KOPT-K1 (cell line): ENCODE results near the gene KCND2.
"Not testable (repeated sequence)": the region's sequence is repeated elsewhere in the genome, so short reads cannot be mapped to it uniquely, and the experiment has no call there.

Experiments used
- H3K27ac ChIP-seq: fragments of 200-600 bp; sonication (generic); 2 replicates; pipeline ENCODE4 v1.5.1; 2016; ENCODE audit warnings: antibody characterized with exemption, mild to moderate bottlenecking, low read depth, low read length; ENCODE audit not compliant: poor library complexity, severe bottlenecking
- H3K36me3 ChIP-seq: fragments of 200-600 bp; sonication (generic); 2 replicates; pipeline ENCODE4 v1.5.1; 2017; ENCODE audit warnings: antibody characterized with exemption, mild to moderate bottlenecking, low read length, moderate library complexity; ENCODE audit not compliant: insufficient read depth
- H3K9me3 ChIP-seq: fragments of 200-600 bp; sonication (generic); 2 replicates; pipeline ENCODE4 v1.5.1; 2017; ENCODE audit warnings: antibody characterized with exemption, low read length, mild to moderate bottlenecking; ENCODE audit not compliant: insufficient read depth, poor library complexity, severe bottlenecking

The KCND2 gene

DNA sequence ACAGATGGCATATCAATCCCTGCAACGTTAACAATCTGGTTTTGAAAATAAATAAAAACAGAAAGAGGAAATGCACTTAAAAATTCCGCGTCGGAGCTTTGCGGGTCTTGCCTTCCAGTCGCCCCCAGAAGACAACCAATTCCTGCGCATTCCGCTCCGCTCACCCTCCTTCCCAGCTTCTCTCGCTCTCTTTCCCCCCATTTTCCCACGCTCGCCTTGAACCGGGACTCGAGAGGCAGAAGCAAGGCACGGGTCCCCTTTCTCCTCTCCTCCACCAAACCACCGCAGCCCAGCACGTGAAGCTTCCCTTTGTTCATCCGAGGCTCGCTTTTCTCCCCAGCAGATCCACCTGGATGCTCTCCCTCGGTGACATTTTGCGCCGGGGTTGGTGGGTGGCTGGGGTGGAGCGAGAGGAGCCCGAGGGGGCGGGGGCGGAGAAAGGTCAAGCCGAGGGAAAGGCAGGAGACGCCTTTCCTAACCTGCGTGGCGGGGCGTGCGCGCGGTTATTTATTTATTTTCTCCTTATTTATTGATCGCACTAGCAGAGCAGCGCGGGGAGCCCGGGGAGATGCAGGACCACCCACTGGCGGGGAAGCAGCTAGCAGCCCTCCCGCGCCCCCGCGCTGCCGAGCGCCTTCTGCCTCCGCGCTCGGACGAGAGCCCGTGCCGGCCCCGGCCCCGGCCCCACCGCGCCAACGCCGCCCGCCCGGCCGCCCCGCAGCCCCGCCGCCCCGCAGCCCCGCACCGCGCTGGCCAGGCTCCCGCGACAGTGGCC lies at the start of gene KCND2:
Gene KCND2, plus strand, starts transcription at position 475 of the 775 bp plus-strand sequence.
- H3K36me3 ChIP-seq: no peaks in the 10 kb centered on the region
- H3K27ac ChIP-seq: no peak within 1 kb of the TSS
- H3K9me3 ChIP-seq: no peaks in the 10 kb centered on the region

DNA sequence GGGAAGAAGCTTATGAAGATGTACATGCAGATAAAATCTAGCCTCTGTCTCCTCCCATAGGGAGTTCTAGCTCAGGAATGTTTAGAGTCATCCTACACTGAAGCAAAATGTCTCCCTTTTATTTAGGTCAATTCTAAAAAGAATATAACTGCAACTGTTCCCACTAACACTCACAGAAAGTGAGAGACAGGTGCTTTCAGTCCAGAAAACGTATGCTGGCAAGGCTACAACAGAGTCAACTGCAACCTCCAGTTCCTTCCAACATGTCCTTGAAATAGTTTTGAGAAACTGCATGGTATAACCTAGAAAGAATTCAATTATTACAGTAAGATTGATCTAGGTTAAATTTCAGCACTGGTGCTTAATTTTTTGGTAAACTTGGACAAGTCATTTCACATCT lies 46.8 kb upstream of the KCND2 start:
- Histone ChIP-seq H3K27ac (no peak overlapping the region), H3K36me3 (no peaks in the 10 kb centered on the region)

DNA sequence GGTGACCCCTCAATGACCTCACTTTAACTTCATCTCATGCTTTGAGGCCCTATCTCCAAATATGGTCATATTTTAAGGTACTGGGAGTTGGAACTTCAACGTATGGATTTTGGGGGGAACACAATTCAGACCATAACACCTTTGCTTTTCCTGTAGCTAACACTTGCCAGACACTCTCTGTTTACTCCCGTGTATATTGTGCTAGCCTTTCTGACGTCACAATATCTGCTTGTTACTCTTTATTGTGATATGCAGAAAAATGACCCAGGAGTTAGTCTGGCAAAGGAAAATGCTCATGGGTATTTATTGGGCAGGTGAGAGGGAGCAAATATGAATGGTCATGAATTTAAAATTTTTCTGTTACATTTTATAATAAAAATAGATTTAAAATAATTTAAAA lies 45.7 kb upstream of the KCND2 start:
- Histone ChIP-seq H3K27ac (no peak overlapping the region), H3K36me3 (no peaks in the 10 kb centered on the region), H3K9me3 (no peaks in the 10 kb centered on the region)

More for the DNA sequence above, 46.8 kb upstream of the KCND2 start:
- no peaks in the 10 kb centered on the region for H3K9me3 ChIP-seq

DNA sequence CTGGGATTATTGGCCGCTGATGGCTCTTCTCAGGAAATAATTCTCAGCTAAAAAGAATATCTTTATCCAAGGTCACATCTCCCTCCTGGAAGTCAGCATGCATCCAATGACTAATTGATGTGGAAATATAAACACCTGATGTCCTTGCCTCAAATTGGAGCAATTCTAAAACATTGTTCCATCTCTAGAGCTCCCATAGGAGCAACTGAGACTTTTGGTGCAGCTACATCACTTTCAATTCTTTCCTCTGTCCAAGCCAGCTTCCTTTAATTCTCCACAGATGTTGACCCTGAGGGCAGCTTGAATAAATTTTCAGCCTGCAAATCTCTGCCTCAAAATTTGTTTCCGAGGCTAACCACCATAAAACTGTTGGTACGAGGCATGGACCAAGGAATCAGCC lies 43.9 kb upstream of the KCND2 start:
- Histone ChIP-seq H3K27ac (no peak overlapping the region), H3K36me3 (no peaks in the 10 kb centered on the region), H3K9me3 (no peaks in the 10 kb centered on the region)

DNA sequence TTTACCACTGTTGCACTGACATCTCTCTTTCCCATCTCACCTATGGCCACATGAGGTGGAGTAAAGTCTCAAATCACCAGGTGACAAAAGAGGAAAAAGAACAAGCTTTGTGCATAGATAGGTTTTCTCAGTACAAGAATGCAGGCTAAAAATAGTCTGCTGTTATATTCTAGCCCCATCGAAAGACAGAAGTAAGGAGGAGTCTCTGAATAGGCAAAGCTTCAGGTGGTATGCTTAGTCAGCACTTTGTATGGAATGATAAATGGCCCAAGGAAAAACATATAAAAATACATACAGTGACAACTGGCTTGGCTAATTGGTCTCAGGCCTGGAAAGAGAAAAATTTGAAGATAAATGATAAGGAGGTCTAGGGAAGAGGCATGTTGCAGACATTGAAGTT lies 39.6 kb upstream of the KCND2 start:
- Histone ChIP-seq H3K27ac (no peak overlapping the region), H3K36me3 (no peaks in the 10 kb centered on the region), H3K9me3 (no peaks in the 10 kb centered on the region)

GRCh38 chr7:120240350-120240749 lies 32.6 kb upstream of the KCND2 start:
- H3K27ac ChIP-seq, H3K36me3 ChIP-seq, H3K9me3 ChIP-seq: not testable (repeated sequence)

DNA sequence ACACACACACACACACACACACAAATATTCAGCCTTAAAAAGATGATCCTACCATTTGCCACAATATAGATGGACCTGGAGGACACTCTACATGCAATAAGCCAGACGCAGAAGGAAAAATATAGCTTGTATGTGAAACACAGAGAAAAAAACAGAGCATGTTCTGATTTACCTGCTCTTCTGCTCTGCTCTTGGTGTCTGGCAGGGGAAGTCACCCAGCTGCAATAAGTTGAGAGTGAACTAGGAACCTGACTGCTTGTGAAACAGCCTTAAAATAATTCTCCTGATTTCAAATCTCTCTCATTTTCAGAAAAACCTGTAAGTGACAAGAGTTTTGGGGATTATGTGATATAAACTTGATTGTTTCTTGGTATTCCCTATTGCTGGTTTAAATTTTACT lies 31.0 kb upstream of the KCND2 start:
- Histone ChIP-seq H3K36me3 (no peaks in the 10 kb centered on the region), H3K9me3 (no peaks in the 10 kb centered on the region), H3K27ac (no peak overlapping the region)

- no peaks in the 10 kb centered on the region for H3K9me3 ChIP-seq
- no peaks in the 10 kb centered on the region for H3K36me3 ChIP-seq
- H3K27ac ChIP-seq: no peak overlapping the region
Observed at GRCh38 chr7:120254845-120255244, 18.1 kb upstream of the KCND2 start.

DNA sequence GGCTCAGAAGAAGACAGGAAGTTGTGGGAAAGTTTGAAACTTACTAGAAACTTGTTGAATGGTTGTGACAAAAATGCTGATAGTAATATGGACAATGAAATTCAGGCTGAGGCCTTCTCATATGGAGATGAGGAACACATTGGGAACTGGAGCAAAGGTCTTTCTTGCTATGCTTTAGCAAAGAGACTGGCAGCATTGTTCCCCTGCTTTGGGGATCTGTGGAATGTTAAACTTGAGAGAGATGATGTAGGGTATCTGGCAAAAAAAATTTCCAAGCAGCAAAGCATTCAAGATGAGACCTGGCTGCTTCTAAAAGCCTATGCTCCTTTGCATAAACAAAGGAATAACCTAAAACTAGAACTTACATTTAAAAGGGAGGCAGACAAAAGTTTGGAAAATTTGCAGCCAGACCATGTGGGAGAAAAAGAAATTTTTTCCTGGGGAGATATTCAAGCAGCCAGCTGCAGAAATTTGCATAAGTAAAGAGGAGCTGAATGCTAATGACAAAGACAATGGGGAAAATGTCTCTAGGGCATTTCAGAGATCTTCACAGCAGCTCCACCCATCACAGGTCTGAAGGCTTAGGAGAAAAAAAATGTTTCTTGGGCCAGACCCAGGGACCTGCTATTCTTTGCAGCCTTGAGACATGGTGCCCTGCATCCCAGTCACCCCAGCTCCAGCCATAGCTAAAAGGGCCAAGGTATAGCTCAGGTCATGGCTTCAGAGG lies 16.5 kb upstream of the KCND2 start:
- no peak overlapping the region for H3K27ac ChIP-seq
- no peaks in the 10 kb centered on the region for H3K9me3 ChIP-seq

GRCh38 chr7:120259386-120259785 lies 13.6 kb upstream of the KCND2 start:
- Histone ChIP-seq H3K9me3 (no peaks in the 10 kb centered on the region), H3K27ac (no peak overlapping the region)

More for the DNA sequence above, 16.5 kb upstream of the KCND2 start:
- no peaks in the 10 kb centered on the region for H3K36me3 ChIP-seq

DNA sequence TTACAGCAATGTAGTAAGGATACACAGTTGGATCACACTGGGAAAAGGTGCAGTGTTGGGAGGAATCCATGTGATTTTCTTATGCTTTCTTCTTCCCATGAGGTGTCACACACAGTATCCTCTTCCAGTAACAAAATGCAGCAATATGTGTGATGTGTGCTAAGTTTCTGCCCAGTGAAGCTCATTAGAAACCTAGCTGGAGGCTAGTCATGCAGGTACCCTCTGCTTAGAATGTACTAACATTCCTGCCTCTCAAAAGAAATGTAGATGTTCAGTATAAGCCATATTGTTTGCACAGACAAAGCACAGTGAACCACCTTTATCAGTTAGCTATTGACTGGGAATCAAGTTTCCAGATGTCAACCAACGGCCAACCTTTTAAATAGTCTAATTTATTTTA lies 12.9 kb upstream of the KCND2 start:
- Histone ChIP-seq H3K36me3 (no peaks in the 10 kb centered on the region), H3K9me3 (no peaks in the 10 kb centered on the region), H3K27ac (no peak overlapping the region)

More at GRCh38 chr7:120259386-120259785, 13.6 kb upstream of the KCND2 start:
- H3K36me3 ChIP-seq: no peaks in the 10 kb centered on the region

DNA sequence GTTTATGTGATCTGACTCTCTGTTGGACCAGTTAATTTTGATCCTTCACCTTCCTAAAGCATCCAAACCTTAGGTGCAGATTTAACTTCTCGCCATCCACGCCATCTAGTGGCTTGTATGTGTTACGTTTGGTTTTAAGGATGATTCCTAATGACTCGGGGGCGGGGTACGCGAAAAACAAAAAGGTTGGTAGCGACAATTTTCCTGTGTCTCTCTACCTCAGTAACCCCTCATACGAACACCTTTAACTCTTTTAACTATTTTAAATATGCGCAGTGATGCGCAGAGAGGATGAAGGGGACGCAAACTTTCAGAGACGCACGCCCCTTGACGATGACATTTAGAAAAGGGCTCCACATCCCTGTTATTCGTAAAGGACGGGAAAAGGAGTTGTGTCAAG lies 714 bp upstream of the KCND2 start:
- Histone ChIP-seq H3K9me3 (no peaks in the 10 kb centered on the region), H3K27ac (no peak overlapping the region), H3K36me3 (no peaks in the 10 kb centered on the region)

DNA sequence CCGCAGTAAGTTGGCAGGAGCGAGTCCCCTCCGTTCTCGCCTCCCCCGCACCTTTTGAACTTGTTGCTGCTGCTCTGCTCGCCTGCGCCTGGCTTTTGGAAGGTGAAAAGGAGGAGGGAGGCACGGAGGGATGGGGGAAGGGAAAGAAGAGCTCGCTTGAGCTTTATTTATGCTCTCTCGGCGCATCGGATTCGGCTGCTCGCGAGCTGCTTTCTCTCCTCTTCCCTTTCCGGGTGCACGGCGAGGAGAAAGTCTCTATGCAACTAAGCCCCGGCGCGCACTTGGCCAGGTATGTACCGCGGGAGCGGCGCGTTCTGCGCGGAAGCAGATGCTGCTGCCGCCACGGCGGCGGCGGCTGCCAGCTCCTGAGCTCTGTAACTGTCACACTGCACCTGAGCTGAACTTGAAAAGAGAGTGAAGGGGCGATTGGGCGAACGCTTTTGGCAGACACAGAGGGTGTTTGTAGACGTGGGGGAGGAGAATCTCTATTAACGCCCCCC lies 551 bp downstream of the KCND2 start:
- H3K36me3 ChIP-seq: no peaks in the 10 kb centered on the region
- no peak overlapping the region for H3K27ac ChIP-seq
- no peaks in the 10 kb centered on the region for H3K9me3 ChIP-seq

- no peaks in the 10 kb centered on the region for H3K9me3 ChIP-seq
- H3K36me3 ChIP-seq: no peaks in the 10 kb centered on the region
- H3K27ac ChIP-seq: no peak overlapping the region
Observed at GRCh38 chr7:120274482-120274881, 1.5 kb downstream of the KCND2 start.

DNA sequence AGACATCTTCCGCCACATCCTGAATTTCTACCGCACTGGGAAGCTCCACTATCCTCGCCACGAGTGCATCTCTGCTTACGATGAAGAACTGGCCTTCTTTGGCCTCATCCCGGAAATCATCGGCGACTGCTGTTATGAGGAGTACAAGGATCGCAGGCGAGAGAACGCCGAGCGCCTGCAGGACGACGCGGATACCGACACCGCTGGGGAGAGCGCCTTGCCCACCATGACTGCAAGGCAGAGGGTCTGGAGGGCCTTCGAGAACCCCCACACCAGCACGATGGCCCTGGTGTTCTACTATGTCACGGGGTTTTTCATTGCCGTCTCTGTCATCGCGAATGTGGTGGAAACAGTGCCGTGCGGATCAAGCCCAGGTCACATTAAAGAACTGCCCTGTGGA lies 1.9 kb downstream of the KCND2 start:
- Histone ChIP-seq H3K36me3 (no peaks in the 10 kb centered on the region), H3K27ac (no peak overlapping the region), H3K9me3 (no peaks in the 10 kb centered on the region)
